MM.1S (cell line): ENCODE data around the gene PPP2R2D.

Experiments
- DNase-seq: peaks from one replicate; pipeline ENCODE4 v3.0.0-alpha.2; 2015
- H2AFZ ChIP-seq: fragments of 300-600 bp; sonication (generic); 2 replicates; pipeline ENCODE4 v1.6.0; 2016; ENCODE audit warnings: antibody characterized with exemption, low read length
- H3F3A ChIP-seq: fragments of 300-600 bp; sonication (generic); 2 replicates; pipeline ENCODE4 v1.6.1; 2016; ENCODE audit warnings: mild to moderate bottlenecking, antibody characterized with exemption, low read length, moderate library complexity, mixed read lengths; ENCODE audit not compliant: insufficient read depth
- H3K27ac ChIP-seq: fragments of 300-600 bp; sonication (generic); 2 replicates; pipeline ENCODE4 v1.5.1; 2016; ENCODE audit warnings: mild to moderate bottlenecking, low read length
- H3K27me3 ChIP-seq: fragments of 300-600 bp; sonication (generic); replicated peaks from 2 replicates; pipeline ENCODE4 v1.6.0; 2016; ENCODE audit warnings: low read length; ENCODE audit not compliant: insufficient read depth
- H3K36me3 ChIP-seq: fragments of 300-600 bp; sonication (generic); replicated peaks from 2 replicates; pipeline ENCODE4 v1.6.1; 2016; ENCODE audit warnings: mild to moderate bottlenecking, low read length, mixed read lengths; ENCODE audit not compliant: insufficient read depth
- H3K4me1 ChIP-seq: fragments of 300-600 bp; sonication (generic); 2 replicates; pipeline ENCODE4 v1.6.1; 2016; ENCODE audit warnings: low read length, mixed read lengths
- H3K4me2 ChIP-seq: fragments of 300-600 bp; sonication (generic); 2 replicates; pipeline ENCODE4 v1.6.0; 2016; ENCODE audit warnings: low read depth, low read length
- H3K4me3 ChIP-seq: fragments of 300-600 bp; sonication (generic); 2 replicates; pipeline ENCODE4 v1.5.1; 2016; ENCODE audit warnings: low read length, mixed read lengths
- H3K79me2 ChIP-seq: fragments of 300-600 bp; sonication (generic); 2 replicates; pipeline ENCODE4 v1.6.1; 2016; ENCODE audit warnings: mixed run types, low read length, mixed read lengths
- H3K9ac ChIP-seq: fragments of 300-600 bp; sonication (generic); 2 replicates; pipeline ENCODE4 v1.6.1; 2016; ENCODE audit warnings: low read length, mixed read lengths
- H3K9me2 ChIP-seq: fragments of 300-600 bp; sonication (generic); replicated peaks from 2 replicates; pipeline ENCODE4 v1.6.1; 2016; ENCODE audit warnings: mild to moderate bottlenecking, low read length, mixed read lengths; ENCODE audit not compliant: insufficient read depth
- H3K9me3 ChIP-seq: fragments of 300-600 bp; sonication (generic); replicated peaks from 2 replicates; pipeline ENCODE4 v1.6.1; 2016; ENCODE audit warnings: mild to moderate bottlenecking, low read length, mixed read lengths; ENCODE audit not compliant: insufficient read depth
- H4K20me1 ChIP-seq: fragments of 300-600 bp; sonication (generic); 2 replicates; pipeline ENCODE4 v1.6.1; 2016; ENCODE audit warnings: mild to moderate bottlenecking, low read length, moderate library complexity, mixed read lengths; ENCODE audit not compliant: insufficient read depth
- EZH2 ChIP-seq: fragments of 300-600 bp; sonication (generic); optimal IDR thresholded peaks from 2 replicates; pipeline ENCODE3; 2017; ENCODE audit warnings: low read depth, mild to moderate bottlenecking, antibody characterized with exemption, low read length, mixed read lengths
- EZH2phosphoT487 ChIP-seq: fragments of 300-600 bp; sonication (generic); IDR thresholded peaks from 2 replicates; pipeline ENCODE4 v1.6.1; 2018; ENCODE audit warnings: antibody characterized with exemption, low read length
- TF ChIP-seq, protein P1 (sequence below): fragments of 300-600 bp; sonication (generic); IDR thresholded peaks from 2 replicates; pipeline ENCODE4 v1.5.1; 2016; ENCODE audit warnings: antibody characterized with exemption, low read length, mixed read lengths

PPP2R2D gene

DNA sequence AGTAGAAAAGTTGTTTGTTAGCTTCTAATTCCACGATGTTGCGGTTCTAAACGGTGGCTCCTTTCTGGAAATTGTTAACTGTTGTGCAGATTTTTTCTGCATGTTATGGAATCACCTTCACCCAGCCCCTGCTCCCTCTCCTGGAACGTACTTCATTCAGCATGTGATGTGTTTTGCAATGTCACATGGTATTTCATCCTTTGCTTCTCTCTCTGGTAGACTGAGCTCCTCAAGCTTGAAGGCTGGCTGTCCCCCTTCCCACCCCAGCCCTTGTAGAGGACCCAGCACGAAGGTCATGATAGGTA, 4.4 kb downstream of the PPP2R2D start:
- Histone ChIP-seq H3K9me2 (no peaks in the 10 kb centered on the region), H2AFZ (no peak overlapping the region), H4K20me1 (no peaks in the 10 kb centered on the region; the same call in 1 of the 2 replicates), H3K79me2 (peaks cover 85% of the 10 kb centered on the region), H3K9me3 (no peaks in the 10 kb centered on the region), H3K4me2 (no peak overlapping the region), H3K9ac (no peak overlapping the region), H3F3A (no peaks in the 10 kb centered on the region), H3K36me3 (no peaks in the 10 kb centered on the region; the same call in 1 of the 2 replicates), H3K27ac (peak overlapping the region; percentile 11; the same call in 1 of the 2 replicates), H3K4me1 (peaks cover 7% of the 10 kb centered on the region; the same call in 1 of the 2 replicates), H3K27me3 (no peaks in the 10 kb centered on the region), H3K4me3 (no peak overlapping the region)
- TF ChIP-seq EZH2phosphoT487 (no peak), EZH2 (no peak)
- TF ChIP-seq, protein P1, sequence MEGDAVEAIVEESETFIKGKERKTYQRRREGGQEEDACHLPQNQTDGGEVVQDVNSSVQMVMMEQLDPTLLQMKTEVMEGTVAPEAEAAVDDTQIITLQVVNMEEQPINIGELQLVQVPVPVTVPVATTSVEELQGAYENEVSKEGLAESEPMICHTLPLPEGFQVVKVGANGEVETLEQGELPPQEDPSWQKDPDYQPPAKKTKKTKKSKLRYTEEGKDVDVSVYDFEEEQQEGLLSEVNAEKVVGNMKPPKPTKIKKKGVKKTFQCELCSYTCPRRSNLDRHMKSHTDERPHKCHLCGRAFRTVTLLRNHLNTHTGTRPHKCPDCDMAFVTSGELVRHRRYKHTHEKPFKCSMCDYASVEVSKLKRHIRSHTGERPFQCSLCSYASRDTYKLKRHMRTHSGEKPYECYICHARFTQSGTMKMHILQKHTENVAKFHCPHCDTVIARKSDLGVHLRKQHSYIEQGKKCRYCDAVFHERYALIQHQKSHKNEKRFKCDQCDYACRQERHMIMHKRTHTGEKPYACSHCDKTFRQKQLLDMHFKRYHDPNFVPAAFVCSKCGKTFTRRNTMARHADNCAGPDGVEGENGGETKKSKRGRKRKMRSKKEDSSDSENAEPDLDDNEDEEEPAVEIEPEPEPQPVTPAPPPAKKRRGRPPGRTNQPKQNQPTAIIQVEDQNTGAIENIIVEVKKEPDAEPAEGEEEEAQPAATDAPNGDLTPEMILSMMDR: no peak
- DNase-seq: no peak

DNA sequence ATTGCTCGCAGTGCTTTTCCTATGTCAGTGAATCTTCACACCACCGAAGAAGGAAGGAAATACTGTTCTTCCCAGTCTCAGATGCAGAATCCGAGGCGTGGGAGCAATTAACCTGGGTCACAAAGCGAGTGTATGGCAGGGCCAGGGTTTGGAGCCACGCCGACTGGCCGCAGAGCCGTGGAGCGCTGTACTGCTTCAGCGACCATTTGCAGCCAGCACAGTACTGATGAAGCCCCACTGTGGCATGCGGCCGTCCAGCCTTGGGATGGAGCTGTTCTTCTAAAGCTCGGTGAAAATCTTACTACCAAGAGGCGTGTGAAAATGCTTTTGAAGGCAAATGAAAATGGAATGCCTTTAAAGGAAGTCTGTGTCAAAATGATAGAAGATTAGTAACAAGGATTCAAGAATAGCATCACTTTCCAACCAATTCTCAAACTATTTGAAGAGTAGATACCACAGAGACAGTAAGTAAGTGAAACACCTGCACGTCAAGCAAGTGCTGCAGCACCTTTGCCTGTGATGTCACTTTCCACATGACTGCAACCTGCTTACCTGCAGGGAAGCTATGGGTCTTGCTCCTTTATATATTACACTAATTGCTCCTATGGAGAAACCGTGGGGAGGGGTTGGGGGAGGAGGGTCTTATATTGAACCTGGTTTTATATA, 4.9 kb downstream of the PPP2R2D start:
- H3K27me3 ChIP-seq: no peaks in the 10 kb centered on the region
- H3K4me3 ChIP-seq: no peak overlapping the region
- no peaks in the 10 kb centered on the region for H3K9me3 ChIP-seq
- no peak overlapping the region for H3K27ac ChIP-seq
- TF ChIP-seq, protein P1: no peak
- no peak for TF ChIP-seq EZH2
- TF ChIP-seq EZH2phosphoT487: no peak
- peaks cover 90% of the 10 kb centered on the region for H3K79me2 ChIP-seq
- no peaks in the 10 kb centered on the region for H3K9me2 ChIP-seq
- H2AFZ ChIP-seq: no peak overlapping the region
- no peak overlapping the region for H3K9ac ChIP-seq
- no peaks in the 10 kb centered on the region; the same call in 1 of the 2 replicates for H3K36me3 ChIP-seq
- H3K4me2 ChIP-seq: no peak overlapping the region
- peaks cover 7% of the 10 kb centered on the region; the same call in 1 of the 2 replicates for H3K4me1 ChIP-seq
- no peak for DNase-seq
- no peaks in the 10 kb centered on the region for H3F3A ChIP-seq
- no peaks in the 10 kb centered on the region; the same call in 1 of the 2 replicates for H4K20me1 ChIP-seq

- no peaks in the 10 kb centered on the region for H3K9me2 ChIP-seq
- H3K36me3 ChIP-seq: no peaks in the 10 kb centered on the region; the same call in 1 of the 2 replicates
- H3K9ac ChIP-seq: no peak overlapping the region
- H3K9me3 ChIP-seq: no peaks in the 10 kb centered on the region
- DNase-seq: no peak
- TF ChIP-seq, protein P1: no peak
- TF ChIP-seq EZH2phosphoT487 (no peak), EZH2 (no peak)
- H3K27ac ChIP-seq: no peak overlapping the region
- no peak overlapping the region for H2AFZ ChIP-seq
- no peak overlapping the region for H3K4me2 ChIP-seq
- H3K4me3 ChIP-seq: no peak overlapping the region
- H3F3A ChIP-seq: no peaks in the 10 kb centered on the region
- H3K4me1 ChIP-seq: peaks cover 7% of the 10 kb centered on the region; the same call in 1 of the 2 replicates
- H3K27me3 ChIP-seq: no peaks in the 10 kb centered on the region
- peaks cover 96% of the 10 kb centered on the region for H3K79me2 ChIP-seq
- no peaks in the 10 kb centered on the region; the same call in 1 of the 2 replicates for H4K20me1 ChIP-seq
Measured at GRCh38 chr10:131906269-131906639, 5.4 kb downstream of the PPP2R2D start.
